ENCODE measurements around the gene MPPED2.

The MPPED2 gene

GRCh38 chr11:30387891-30388861 is 198.0 kb downstream of the MPPED2 start:
- Histone ChIP-seq H3K36me3 (no peaks in the 10 kb centered on the region), H3K4me1 (peaks cover 0 to 12% (median 4%) of the 10 kb centered on the region in 4 donors), H3K27ac (no peak overlapping the region), H3K4me3 (no peak overlapping the region), H3K9me3 (no peaks in the 10 kb centered on the region), H3K27me3 (no peaks in the 10 kb centered on the region)
- TF ChIP-seq, protein P1, sequence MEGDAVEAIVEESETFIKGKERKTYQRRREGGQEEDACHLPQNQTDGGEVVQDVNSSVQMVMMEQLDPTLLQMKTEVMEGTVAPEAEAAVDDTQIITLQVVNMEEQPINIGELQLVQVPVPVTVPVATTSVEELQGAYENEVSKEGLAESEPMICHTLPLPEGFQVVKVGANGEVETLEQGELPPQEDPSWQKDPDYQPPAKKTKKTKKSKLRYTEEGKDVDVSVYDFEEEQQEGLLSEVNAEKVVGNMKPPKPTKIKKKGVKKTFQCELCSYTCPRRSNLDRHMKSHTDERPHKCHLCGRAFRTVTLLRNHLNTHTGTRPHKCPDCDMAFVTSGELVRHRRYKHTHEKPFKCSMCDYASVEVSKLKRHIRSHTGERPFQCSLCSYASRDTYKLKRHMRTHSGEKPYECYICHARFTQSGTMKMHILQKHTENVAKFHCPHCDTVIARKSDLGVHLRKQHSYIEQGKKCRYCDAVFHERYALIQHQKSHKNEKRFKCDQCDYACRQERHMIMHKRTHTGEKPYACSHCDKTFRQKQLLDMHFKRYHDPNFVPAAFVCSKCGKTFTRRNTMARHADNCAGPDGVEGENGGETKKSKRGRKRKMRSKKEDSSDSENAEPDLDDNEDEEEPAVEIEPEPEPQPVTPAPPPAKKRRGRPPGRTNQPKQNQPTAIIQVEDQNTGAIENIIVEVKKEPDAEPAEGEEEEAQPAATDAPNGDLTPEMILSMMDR (IDR thresholded peaks at IDR 0.05), result no peak
- no peak for DNase-seq
- intact Hi-C loops (cut with DNase I; ENCODE audit: low total_unique reads), result no loop called here

GRCh38 chr11:30381879-30382278 is 204.3 kb downstream of the MPPED2 start:
- no peaks in the 10 kb centered on the region for H3K27me3 ChIP-seq
- H3K36me3 ChIP-seq, result no peaks in the 10 kb centered on the region
- no peaks in the 10 kb centered on the region for H3K9me3 ChIP-seq
- no peak overlapping the region for H3K4me3 ChIP-seq
- no peak for DNase-seq
- intact Hi-C loops (cut with DNase I; ENCODE audit: low total_unique reads), result no loop called here
- H3K4me1 ChIP-seq, result no peaks in the 10 kb centered on the region
- no peak overlapping the region for H3K27ac ChIP-seq
- TF ChIP-seq, protein P1 (IDR thresholded peaks at IDR 0.05), result no peak

DNA sequence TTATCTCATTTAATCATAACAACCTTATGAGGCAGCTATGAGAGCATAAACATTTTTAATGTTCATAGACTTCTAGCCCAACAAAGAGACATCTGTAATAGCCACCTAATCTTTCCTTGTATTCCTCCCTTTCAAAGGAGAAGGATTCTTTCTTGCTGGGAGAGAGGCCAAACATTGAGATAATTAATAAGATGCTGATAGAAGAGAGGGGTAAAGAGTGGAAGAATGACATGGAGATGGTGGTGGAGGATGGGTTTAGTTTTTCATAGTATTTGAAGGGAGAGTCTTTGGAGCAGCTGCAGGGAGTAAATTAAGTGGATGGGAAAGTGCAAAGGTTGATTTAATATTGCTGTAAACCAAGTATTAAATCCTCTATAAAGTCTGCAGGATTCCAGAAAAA is 205.3 kb downstream of the MPPED2 start:
- intact Hi-C loops (cut with DNase I; ENCODE audit: low total_unique reads), result no loop called here
- no peak overlapping the region for H3K27ac ChIP-seq
- TF ChIP-seq, protein P1 (IDR thresholded peaks at IDR 0.05), result no peak
- no peaks in the 10 kb centered on the region for H3K4me1 ChIP-seq
- H3K36me3 ChIP-seq, result no peaks in the 10 kb centered on the region
- no peak for DNase-seq
- no peak overlapping the region for H3K4me3 ChIP-seq
- H3K27me3 ChIP-seq, result no peaks in the 10 kb centered on the region
- no peaks in the 10 kb centered on the region for H3K9me3 ChIP-seq

- no peak for DNase-seq
- no peak overlapping the region for H3K4me3 ChIP-seq
- no peaks in the 10 kb centered on the region for H3K36me3 ChIP-seq
- no peak overlapping the region for H3K27ac ChIP-seq
- H3K9me3 ChIP-seq, result no peaks in the 10 kb centered on the region
- H3K27me3 ChIP-seq, result no peaks in the 10 kb centered on the region
- TF ChIP-seq, protein P1 (IDR thresholded peaks at IDR 0.05), result no peak
- H3K4me1 ChIP-seq, result no peaks in the 10 kb centered on the region
- intact Hi-C loops (cut with DNase I; ENCODE audit: low total_unique reads), result no loop called here
Measured at GRCh38 chr11:30377347-30377746, 208.8 kb downstream of the MPPED2 start.

DNA sequence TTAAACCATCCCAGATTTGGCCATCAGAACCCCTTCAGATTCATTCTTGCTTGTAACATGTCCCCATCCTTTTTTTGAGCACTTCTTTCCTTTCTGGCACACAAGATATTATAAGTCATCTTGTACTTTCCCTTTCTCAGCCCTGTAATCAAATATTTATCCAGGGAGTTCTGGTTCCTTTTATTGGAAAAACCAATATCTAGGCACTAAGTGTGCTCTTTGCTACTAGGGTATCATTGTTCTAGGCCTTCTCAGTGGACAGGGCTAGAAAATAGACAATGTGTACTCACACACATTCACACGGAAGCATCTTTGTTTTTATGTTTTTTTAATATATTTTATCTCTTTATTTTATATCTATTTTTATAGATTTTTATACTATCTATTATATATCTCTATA is 216.0 kb downstream of the MPPED2 start:
- DNase-seq, result no peak
- no peaks in the 10 kb centered on the region for H3K27me3 ChIP-seq
- H3K9me3 ChIP-seq, result no peaks in the 10 kb centered on the region
- no peaks in the 10 kb centered on the region for H3K36me3 ChIP-seq
- no peak overlapping the region for H3K4me3 ChIP-seq
- TF ChIP-seq, protein P1 (IDR thresholded peaks at IDR 0.05), result no peak
- H3K4me1 ChIP-seq, result no peaks in the 10 kb centered on the region
- intact Hi-C loops (cut with DNase I; ENCODE audit: low total_unique reads), result no loop called here
- H3K27ac ChIP-seq, result no peak overlapping the region

Measured in tibial artery (tissue), 4 donors.